Sigmoid colon (tissue), 7 donors: ENCODE results near the gene SMG5. TPM values are rescaled to one million over a fixed set of nuclear protein-coding genes. Genes with fewer than 3 reads are reported as not detected.

Source experiments
- DNase-seq: peaks from one replicate; pipeline ENCODE4 v3.0.0-alpha.2; 2019
- H3K27ac ChIP-seq, 4 donors: fragments of 200-600 bp; sonication (generic); one replicate each; pipeline ENCODE4 v1.5.1; 2016 to 2019; ENCODE audit warnings: mild to moderate bottlenecking in 1 of 4
- H3K27me3 ChIP-seq, 3 donors: fragments of 200-600 bp; sonication (generic); one replicate each; pipeline ENCODE4 v1.5.1; 2019; ENCODE audit warnings: mild to moderate bottlenecking in 1 of 3
- H3K36me3 ChIP-seq, 4 donors: fragments of 200-600 bp; sonication (generic); one replicate each; pipeline ENCODE4 v1.5.1; 2016 to 2019
- H3K4me1 ChIP-seq, 4 donors: fragments of 200-600 bp; sonication (generic); one replicate each; pipeline ENCODE4 v1.5.1; 2017 to 2019
- H3K4me3 ChIP-seq, 4 donors: fragments of 200-600 bp; sonication (generic); one replicate each; pipeline ENCODE4 v1.5.1; 2017 to 2019; ENCODE audit warnings: mild to moderate bottlenecking in 2 of 4, moderate library complexity in 1 of 4
- H3K9me3 ChIP-seq, 4 donors: fragments of 200-600 bp in 3 of 4; sonication (generic) in 3 of 4; one replicate each; pipeline versions ENCODE4 v1.5.1 to v1.6.1; 2013 to 2019
- CTCF ChIP-seq, 4 experiments: fragments of 450-650 bp in 3 of 4; fragments of 200-600 bp in 1 of 4; IDR thresholded peaks; one replicate each; pipeline ENCODE4 v1.5.1; 2016 to 2019; ENCODE audit warnings: antibody characterized with exemption in 4 of 4, mild to moderate bottlenecking in 3 of 4, moderate library complexity in 2 of 4
- EP300 ChIP-seq, 4 donors: sonication (generic); formaldehyde crosslinking; IDR thresholded peaks; one replicate each; pipeline ENCODE4 v1.6.1; 2017; ENCODE audit warnings: antibody characterized with exemption in 4 of 4
- POLR2A ChIP-seq, 2 donors: fragments of 450-650 bp; IDR thresholded peaks; one replicate each; pipeline ENCODE4 v1.6.1; 2016; ENCODE audit warnings: antibody characterized with exemption in 2 of 2, mild to moderate bottlenecking in 2 of 2, moderate library complexity in 2 of 2
- POLR2AphosphoS5 ChIP-seq, 4 donors: sonication (generic); formaldehyde crosslinking; IDR thresholded peaks; one replicate each; pipeline ENCODE4 v1.6.1; 2017; ENCODE audit warnings: antibody characterized with exemption in 4 of 4
- WGBS, 2 donors: extraction: QIAGEN DNeasy Blood & Tissue Kit; methylation state at CpG; one replicate each; pipeline ENCODE4 v1.1.7; 2013; 5-methylcytosine and 5-hydroxymethylcytosine counted together
- intact Hi-C: fragments of 100-400 bp; cut with DNase I; formaldehyde crosslinking; loops from one replicate; pipeline ENCODE4 v1.15.1; 2023
- polyA plus RNA-seq, 3 donors: library from polyadenylated mRNA; stranded (reverse); fragments of 200-250 nt; gene quantifications; one replicate each; pipeline ENCODE4 v1.2.3, GENCODE V29; 2013
- total RNA-seq, 4 donors: library from RNA; depleted of rRNA; stranded (reverse); fragments of >200 nt; gene quantifications; one replicate each; pipeline ENCODE4 v1.1.0, GENCODE V29; 2016
- donor health status: healthy with polysubstance abuse.
- donor health status: Bipolar disorder and iron deficiency.
- donor health status: healthy.

SMG5 gene
- total and polyA plus RNA-seq, 7 donors, result 25.2 to 78.2 (median 43.9) TPM

- no peak overlapping the region for H3K27ac ChIP-seq
- H3K36me3 ChIP-seq, result peaks cover 34 to 100% (median 71%) of the 10 kb centered on the region in 4 donors
- H3K4me1 ChIP-seq, result no peaks in the 10 kb centered on the region
- no peak for DNase-seq
- intact Hi-C loops, result no loop called here
- TF ChIP-seq EP300 (IDR thresholded peaks at IDR 0.05) (no peak), POLR2AphosphoS5 (IDR thresholded peaks at IDR 0.05) (no peak), POLR2A (IDR thresholded peaks at IDR 0.05) (no peak), CTCF (IDR thresholded peaks at IDR 0.05) (no peak)
- H3K9me3 ChIP-seq, result no peaks in the 10 kb centered on the region
- WGBS, 2 donors, result 93 to 95% methylated on average over 2 of the region's 2 CpGs
- H3K27me3 ChIP-seq, result no peaks in the 10 kb centered on the region
- H3K4me3 ChIP-seq, result no peak overlapping the region
Measured at GRCh38 chr1:156257711-156258110, 24.9 kb downstream of the SMG5 start.

DNA sequence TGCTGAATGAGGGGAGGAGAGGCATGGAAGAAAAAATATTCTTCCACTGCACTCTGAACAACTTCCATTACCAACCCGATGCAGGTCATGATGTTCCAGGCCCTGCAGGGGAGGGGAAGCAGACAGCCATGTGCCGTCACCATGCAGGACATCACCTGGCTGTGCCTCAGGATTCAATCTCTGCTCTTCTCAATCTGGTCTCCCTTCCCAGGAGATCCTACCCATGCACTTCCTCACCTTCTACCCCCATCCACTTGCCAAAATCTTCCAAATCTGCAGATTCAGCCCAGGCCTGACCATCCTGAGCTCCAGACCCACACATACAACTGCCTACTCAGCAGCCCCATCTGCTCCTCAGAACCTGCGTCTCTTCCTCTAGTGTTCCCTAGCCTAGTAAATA lies 29.0 kb downstream of the SMG5 start:
- Histone ChIP-seq H3K4me3 (no peak overlapping the region), H3K36me3 (peaks cover 40 to 96% (median 70%) of the 10 kb centered on the region in 4 donors), H3K9me3 (no peaks in the 10 kb centered on the region), H3K27me3 (no peaks in the 10 kb centered on the region), H3K4me1 (no peaks in the 10 kb centered on the region), H3K27ac (no peak overlapping the region)
- intact Hi-C loops, result no loop called here
- WGBS, 2 donors, result 93 to 94% methylated on average over 3 of the region's 3 CpGs
- no peak for DNase-seq
- TF ChIP-seq CTCF (IDR thresholded peaks at IDR 0.05) (no peak), POLR2A (IDR thresholded peaks at IDR 0.05) (no peak), EP300 (IDR thresholded peaks at IDR 0.05) (no peak), POLR2AphosphoS5 (IDR thresholded peaks at IDR 0.05) (no peak)

DNA sequence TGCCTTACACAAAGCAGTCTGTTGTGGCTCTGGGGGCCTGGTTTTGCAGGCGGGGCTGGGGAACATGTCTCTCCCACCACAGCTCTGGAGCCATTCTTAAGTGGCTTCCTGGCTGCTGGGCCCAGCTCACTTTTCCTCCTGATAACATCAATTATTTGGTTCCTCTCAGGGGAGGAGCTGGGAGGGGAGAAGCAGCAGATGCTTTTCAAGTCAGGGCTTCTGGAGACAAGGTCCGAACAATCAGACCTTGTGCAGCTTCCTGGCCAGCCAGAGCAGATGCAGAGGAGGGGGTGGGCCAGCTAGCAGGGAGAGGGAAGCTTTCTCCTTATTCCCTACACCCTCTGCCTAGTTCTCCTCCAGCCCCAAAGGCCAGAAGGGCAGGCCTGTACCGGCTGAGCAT lies 31.1 kb downstream of the SMG5 start:
- Histone ChIP-seq H3K4me3 (no peak overlapping the region), H3K4me1 (peaks cover 0 to 14% (median 12%) of the 10 kb centered on the region in 4 donors), H3K9me3 (no peaks in the 10 kb centered on the region), H3K27me3 (peaks cover 0 to 7% (median 2%) of the 10 kb centered on the region in 3 donors), H3K27ac (no peak overlapping the region), H3K36me3 (peaks cover 33 to 75% (median 56%) of the 10 kb centered on the region in 4 donors)
- TF ChIP-seq POLR2AphosphoS5 (IDR thresholded peaks at IDR 0.05) (no peak), CTCF (IDR thresholded peaks at IDR 0.05) (no peak), EP300 (IDR thresholded peaks at IDR 0.05) (no peak), POLR2A (IDR thresholded peaks at IDR 0.05) (no peak)
- DNase-seq, result no peak
- WGBS, 2 donors, result 50 to 63% methylated on average over 3 of the region's 3 CpGs
- intact Hi-C loops, result no loop called here

DNA sequence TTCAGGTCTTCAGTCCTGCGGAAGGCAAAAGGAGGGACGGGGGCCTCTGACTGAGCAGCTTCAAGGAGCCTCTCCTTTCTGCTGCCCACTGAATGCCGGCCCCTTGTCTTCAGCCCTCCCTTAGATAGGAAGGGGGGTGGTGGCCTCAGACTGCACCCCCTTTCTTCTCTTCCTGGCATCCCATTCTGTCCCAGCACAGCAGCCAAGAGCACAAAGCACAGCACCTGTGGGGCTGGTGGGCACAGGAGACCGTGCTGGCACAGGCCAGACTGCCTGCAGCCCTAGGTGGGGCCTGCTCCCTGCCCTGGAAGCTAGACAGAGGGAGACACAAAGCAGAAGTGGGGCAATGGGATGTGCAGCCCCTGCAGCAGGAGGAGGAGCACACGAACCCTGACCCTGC lies 33.0 kb downstream of the SMG5 start:
- H3K4me3 ChIP-seq, result no peak overlapping the region
- H3K27ac ChIP-seq, result no peak overlapping the region
- 91 to 93% methylated on average over 5 of the region's 5 CpGs for WGBS, 2 donors
- H3K9me3 ChIP-seq, result no peaks in the 10 kb centered on the region
- no peak for DNase-seq
- TF ChIP-seq CTCF (IDR thresholded peaks at IDR 0.05), result no peak
- TF ChIP-seq POLR2AphosphoS5 (IDR thresholded peaks at IDR 0.05), result no peak
- no peak for TF ChIP-seq POLR2A (IDR thresholded peaks at IDR 0.05)
- no peak for TF ChIP-seq EP300 (IDR thresholded peaks at IDR 0.05)
- peaks cover 33 to 55% (median 46%) of the 10 kb centered on the region in 4 donors for H3K36me3 ChIP-seq
- H3K27me3 ChIP-seq, result peaks cover 14 to 26% (median 15%) of the 10 kb centered on the region in 3 donors
- intact Hi-C loops, result no loop called here
- peaks cover 0 to 26% (median 23%) of the 10 kb centered on the region in 4 donors for H3K4me1 ChIP-seq

- peak overlapping the region in 1 of 4 donors; percentile 6 for H3K27ac ChIP-seq
- peaks cover 33 to 43% (median 38%) of the 10 kb centered on the region in 4 donors for H3K36me3 ChIP-seq
- H3K4me1 ChIP-seq, result peaks cover 0 to 26% (median 23%) of the 10 kb centered on the region in 4 donors
- H3K9me3 ChIP-seq, result no peaks in the 10 kb centered on the region
- WGBS, 2 donors, result 61 to 84% methylated on average over 4 of the region's 4 CpGs
- H3K27me3 ChIP-seq, result peaks cover 15 to 35% (median 18%) of the 10 kb centered on the region in 3 donors
- DNase-seq, result no peak
- intact Hi-C loops, result no loop called here
- H3K4me3 ChIP-seq, result no peak overlapping the region
- TF ChIP-seq POLR2A (IDR thresholded peaks at IDR 0.05) (no peak), CTCF (IDR thresholded peaks at IDR 0.05) (no peak), EP300 (IDR thresholded peaks at IDR 0.05) (no peak), POLR2AphosphoS5 (IDR thresholded peaks at IDR 0.05) (no peak)
Measured at GRCh38 chr1:156248323-156248683, 34.3 kb downstream of the SMG5 start.
